ENCODE results near the gene ZSWIM7.
A peak's percentile ranks its signal among the peaks of the same experiment; 100 is the strongest.
"Not testable (repeated sequence)": the region's sequence is repeated elsewhere in the genome, so short reads cannot be mapped to it uniquely, and the experiment has no call there.

The ZSWIM7 gene

GRCh38 chr17:15999974-16000827, 697 bp upstream of the ZSWIM7 start:
- peak in 2 of 3 donors; percentile 15 to 33 for DNase-seq (ENCODE audit: low read depth in 3 of 3)

DNA sequence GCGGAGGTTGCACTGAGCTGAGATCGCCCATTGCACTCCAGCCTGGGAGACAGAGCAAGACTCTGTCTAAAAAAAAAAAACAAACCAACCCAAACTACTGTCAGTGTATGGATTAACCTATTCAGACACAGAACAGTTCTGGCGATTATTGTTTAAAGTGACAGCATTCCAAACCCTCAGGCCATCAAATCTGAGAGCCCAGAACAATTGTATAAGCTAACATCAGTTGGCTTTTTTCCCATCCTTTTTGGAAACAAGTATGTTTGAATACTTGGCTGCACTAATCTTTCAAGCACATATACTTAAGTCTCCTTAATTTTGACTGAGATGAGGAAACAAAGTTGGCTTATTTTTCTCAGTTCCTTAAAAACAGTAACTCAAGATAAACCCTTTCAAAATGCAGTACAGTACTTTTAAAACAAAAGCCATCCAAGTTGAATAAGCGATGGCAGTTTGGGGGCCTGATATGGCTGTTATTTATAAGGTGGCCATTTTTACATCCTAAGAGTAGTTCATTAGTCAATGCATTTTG, 1.4 kb downstream of the ZSWIM7 start:
- DNase-seq (ENCODE audit: low read depth in 3 of 3), result no peak

- no peak for DNase-seq (ENCODE audit: low read depth in 3 of 3)
Observed at GRCh38 chr17:15996322-15996721, 3.2 kb downstream of the ZSWIM7 start.

GRCh38 chr17:15981646-15982580, 17.6 kb downstream of the ZSWIM7 start:
- DNase-seq (ENCODE audit: low read depth in 3 of 3), result no peak

GRCh38 chr17:15981208-15981607, 18.3 kb downstream of the ZSWIM7 start:
- DNase-seq (ENCODE audit: low read depth in 3 of 3), result peak in 1 of 3 donors; percentile 8

- not testable (repeated sequence) for DNase-seq (ENCODE audit: low read depth in 3 of 3)
Observed at GRCh38 chr17:15979013-15979412, 20.5 kb downstream of the ZSWIM7 start.

DNA sequence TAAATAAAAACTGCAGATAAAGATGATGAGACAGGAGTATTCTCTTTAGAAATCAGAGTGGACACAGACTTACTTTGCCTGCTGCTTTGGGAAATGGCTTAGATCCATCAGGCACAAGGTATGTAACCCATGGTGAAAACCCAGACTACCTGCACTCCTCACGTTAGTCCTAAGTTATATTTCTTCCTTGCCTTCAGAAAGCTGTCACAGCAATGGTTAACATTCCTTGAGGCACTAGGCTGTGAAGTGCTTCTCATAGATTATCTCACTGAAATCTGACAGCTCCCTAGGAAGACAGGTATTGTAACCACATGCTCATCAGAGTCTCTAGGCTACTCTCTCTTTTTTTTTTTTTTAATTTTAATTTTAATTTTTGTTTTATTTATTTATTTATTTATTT, 20.9 kb downstream of the ZSWIM7 start:
- DNase-seq (ENCODE audit: low read depth in 3 of 3), result no peak

- no peak for DNase-seq (ENCODE audit: low read depth in 3 of 3)
Observed at GRCh38 chr17:15977894-15978293, 21.6 kb downstream of the ZSWIM7 start.

DNA sequence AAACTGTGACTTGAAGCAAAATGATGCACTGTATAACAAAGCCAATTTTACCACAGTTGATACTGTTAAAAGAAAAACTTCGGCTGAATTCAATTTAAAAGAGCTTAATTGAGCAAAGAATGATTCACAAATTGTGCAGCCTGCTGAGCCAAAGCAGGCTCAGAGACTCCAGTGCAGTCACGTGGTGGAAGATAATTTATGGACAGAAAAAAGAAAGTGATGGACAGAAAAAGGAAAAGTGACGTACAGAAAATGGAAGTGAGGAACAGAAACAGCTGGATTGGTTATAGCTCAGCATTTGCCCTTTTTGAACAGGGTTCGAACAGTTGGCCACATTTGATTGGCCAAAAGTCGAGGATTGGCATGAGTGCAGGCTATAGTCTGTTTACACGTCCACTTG, 25.7 kb downstream of the ZSWIM7 start:
- DNase-seq (ENCODE audit: low read depth in 3 of 3), result no peak

- DNase-seq (ENCODE audit: low read depth in 3 of 3), result no peak
Observed at GRCh38 chr17:15973016-15973415, 26.5 kb downstream of the ZSWIM7 start.

DNA sequence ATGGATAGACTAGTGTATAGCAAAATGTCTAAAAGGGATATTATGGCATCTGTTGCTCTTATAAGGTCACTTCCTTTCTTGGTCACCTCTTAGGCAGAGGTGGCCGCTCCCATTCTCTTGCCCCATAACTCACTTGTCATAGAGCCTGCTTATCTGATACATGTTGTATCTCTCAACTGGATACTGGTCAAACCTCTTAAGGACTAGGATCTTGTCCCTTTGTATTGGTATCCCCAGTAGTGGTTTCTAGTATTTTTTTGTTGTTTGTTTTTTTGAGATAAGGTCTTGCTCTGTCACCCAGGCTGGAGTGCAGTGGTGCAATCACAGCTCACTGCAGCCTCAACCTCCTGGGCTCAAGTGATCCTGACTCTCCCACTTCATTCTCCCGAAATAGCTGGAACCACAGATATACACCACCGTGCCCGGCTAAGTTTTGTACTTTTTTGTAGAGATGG, 27.0 kb downstream of the ZSWIM7 start:
- no peak for DNase-seq (ENCODE audit: low read depth in 3 of 3)

GRCh38 chr17:15971882-15972281, 27.6 kb downstream of the ZSWIM7 start:
- DNase-seq (ENCODE audit: low read depth in 3 of 3), result no peak

DNA sequence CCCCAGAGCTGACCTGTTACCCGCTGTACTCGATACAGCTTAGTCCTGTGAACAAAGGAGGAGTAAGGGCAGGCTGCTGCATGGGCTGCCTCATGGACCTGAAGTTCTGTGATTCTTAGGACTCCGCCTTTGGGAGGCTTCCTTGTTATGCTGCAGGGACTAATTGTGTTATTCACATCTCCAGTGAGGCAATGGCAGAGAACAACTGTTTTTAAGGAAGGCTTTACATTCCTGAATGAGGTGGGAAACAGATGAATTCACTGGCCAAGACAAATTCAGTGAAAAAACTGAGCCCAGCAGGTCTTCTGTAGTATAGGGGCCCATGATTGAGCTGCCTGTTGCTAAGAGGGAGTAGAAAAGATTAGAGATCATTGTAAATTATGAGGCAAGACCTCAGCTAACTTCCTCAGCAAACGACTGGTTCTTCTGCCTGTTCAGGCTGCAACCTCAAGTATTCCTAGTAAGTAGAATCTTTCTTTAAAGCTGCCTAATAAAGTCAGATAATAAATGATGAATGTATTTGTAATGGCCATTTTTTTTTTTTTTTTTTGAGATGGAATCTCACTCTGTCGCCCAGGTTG, 28.3 kb downstream of the ZSWIM7 start:
- DNase-seq (ENCODE audit: low read depth in 3 of 3), result no peak

DNA sequence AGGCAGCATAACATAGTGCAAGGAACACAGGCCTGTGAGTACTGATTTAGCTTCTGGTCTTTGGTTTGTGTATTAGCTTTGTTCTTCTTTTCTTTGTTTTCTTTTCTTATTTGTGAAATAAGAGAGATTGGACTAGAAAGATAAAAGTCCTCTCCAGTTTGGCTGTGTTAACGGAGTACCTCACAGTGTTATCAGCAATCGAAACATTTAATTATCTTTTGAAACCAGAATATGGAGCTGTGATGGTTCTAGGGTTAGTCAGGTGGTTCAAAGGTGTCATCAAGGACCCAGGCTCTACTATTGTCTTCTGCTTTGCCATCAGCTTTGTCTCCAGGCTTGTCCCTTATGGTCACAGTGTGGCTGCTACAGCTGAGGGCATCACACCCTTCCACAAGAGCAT, 29.0 kb downstream of the ZSWIM7 start:
- DNase-seq (ENCODE audit: low read depth in 3 of 3), result no peak

DNA sequence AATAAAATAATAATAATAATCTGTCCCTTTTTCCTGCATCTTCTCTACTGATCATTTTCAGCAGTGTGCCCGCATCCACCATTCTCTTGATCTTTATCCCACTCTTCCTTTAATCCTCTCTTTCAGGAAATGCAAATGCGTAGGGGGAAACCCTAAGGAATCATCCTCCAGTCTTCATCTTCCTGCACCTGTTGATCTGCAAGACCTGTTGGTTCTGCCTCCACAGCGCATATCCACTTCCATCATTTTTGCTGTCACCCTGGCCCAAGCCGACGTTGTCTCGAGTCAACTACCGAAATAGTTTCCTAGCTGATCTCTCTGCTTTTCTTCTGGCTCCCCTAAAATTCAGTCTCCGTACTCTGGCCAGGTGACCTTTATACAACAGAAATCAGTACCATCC, 30.0 kb downstream of the ZSWIM7 start:
- no peak for DNase-seq (ENCODE audit: low read depth in 3 of 3)

DNA sequence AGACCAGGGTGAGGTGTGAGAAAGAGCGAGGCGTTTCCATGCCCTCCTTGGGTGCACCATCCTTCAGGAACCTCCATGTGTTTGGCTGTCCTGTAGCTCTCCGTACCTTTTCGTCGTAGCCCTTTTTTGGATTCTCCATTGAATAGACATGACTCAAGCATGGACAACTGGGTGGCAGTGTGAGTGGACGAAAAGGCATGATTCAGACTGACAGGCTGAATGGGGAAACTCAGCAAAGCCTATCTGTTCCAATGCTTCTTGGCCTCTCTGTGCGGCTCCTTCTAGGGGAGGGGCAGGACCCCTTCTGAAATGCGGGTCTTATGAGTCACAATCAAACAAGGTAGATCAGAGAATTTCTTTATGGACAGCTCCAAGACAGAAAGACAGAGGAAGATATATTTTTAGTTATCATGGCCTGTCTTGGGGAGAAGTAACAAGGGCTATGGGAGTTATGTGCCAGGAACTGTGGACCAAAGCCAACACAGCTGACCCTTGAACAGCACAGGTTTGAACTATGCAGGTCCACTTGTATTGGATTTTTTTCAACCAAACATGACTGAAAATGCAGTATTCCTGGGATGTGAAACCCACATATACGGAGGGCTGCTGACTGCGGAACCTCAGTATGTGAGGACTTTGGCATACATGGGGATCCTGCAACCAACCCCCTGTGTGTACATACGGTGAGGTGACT, 31.7 kb downstream of the ZSWIM7 start:
- no peak for DNase-seq (ENCODE audit: low read depth in 3 of 3)

DNA sequence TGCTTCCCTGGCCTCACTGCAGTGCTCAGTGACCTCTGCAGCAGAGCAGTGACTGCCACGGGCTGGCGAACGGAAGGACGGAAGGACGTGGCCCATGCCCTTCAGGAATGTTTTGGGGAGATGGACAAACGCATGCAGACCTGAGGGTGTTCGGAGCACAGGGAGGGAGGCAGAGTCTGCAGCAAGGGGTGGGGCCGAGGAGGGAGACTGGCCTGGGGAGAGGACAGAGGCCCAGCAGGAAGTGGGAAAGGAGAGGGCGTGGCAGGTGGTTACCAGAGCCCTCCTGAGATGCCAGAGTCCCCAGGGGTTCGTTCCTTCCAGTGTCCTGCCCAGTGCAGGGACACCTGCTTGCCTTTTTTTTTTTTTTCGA, 32.6 kb downstream of the ZSWIM7 start:
- DNase-seq (ENCODE audit: low read depth in 3 of 3), result no peak

DNA sequence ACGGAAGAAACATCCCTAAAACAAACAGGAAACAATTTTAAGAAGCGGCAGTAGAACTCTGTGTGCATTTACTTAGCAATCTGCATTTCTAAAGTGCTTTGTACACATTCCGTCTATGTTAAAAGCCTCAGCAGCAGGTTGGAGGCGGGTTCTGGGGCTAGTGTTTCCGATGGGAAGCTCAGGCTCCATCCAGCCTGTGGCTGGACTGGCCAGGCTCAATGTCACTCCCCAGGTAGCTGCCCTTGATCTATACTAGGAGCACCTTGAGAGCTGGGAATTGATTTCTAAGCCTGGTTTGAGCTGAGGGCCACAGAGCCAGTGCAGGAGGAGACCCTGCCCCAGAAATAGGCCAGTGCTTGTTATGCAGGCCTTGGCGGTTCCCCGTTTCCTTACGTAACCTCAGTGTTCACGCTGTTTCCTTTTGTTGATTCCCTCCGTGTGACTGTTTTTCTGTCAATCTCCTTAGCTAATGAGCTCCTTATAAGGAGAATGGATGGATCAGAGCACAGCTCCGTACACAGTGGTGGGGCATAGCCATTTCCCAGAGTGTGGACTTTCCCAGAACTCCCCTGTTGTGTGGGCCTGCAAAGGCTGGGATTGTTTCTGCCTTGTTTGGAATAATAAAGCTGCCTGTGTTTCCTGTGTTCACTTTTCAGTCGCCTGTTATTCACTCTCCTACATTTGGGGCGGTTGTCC, 33.2 kb downstream of the ZSWIM7 start:
- no peak for DNase-seq (ENCODE audit: low read depth in 3 of 3)

DNA sequence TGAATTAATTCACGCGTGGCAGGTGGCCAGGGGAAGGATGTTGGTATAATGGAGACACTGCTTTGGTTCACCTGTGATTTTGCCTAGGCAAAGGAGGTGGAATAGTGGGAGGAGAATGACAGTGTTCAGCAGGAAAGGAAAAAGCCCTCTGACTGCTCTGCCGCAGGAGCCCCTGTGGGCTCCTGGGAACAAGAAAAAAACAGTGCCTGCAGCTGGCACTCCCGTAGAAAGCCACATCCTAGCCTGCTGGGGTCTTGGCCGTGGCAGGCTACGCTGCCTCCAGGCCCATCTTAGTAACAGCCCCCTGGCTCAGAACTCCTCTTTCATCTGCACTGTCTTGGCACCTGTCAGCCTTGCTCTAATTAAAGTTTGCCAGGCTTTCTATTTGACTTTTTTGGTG, 34.0 kb downstream of the ZSWIM7 start:
- no peak for DNase-seq (ENCODE audit: low read depth in 3 of 3)

DNA sequence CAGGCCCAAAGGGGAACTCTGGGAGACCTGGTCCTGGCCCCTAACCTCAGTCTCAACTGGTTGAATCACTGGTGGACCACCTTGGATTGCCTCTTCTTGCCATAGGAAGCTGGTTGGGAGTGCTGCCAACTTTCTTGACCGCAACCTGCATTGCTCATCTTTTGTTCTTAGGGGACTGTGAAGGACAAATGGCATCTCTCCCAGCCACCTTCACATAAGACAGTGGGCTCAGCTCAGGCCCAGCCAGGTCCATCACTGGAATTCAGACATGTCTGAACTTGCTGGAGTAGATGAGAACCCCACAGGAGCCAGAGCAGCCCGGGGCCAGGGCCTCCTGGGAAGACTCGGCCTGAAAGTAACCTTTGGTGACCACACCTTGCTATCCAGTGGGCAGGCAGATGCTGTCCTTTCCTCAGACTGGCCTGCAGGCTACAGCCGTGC, 35.8 kb downstream of the ZSWIM7 start:
- DNase-seq (ENCODE audit: low read depth in 3 of 3), result no peak

DNA sequence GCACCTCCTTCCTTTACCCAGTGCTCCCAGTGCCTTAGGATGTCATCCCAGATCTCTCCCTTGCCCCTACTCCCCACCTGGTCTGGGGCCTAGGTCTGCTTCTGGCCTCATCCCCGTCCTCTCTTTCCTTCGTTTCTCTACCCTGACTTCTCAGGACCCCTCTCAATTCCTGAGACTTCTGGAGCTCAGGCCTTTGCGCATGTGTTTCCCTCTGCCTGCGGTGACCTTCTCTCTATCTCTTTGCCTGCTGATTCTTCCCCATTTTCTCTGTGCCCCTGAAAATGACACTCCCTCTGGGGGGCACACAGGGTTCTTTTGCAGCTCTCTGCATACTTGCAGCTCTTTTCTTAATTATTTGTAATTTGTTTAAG, 41.0 kb downstream of the ZSWIM7 start:
- DNase-seq (ENCODE audit: low read depth in 3 of 3), result no peak
